ENCODE measurements around the gene SLC26A1.
"Not testable (repeated sequence)": the region's sequence is repeated elsewhere in the genome, so short reads cannot be mapped to it uniquely, and the experiment has no call there.

Gene SLC26A1

DNA sequence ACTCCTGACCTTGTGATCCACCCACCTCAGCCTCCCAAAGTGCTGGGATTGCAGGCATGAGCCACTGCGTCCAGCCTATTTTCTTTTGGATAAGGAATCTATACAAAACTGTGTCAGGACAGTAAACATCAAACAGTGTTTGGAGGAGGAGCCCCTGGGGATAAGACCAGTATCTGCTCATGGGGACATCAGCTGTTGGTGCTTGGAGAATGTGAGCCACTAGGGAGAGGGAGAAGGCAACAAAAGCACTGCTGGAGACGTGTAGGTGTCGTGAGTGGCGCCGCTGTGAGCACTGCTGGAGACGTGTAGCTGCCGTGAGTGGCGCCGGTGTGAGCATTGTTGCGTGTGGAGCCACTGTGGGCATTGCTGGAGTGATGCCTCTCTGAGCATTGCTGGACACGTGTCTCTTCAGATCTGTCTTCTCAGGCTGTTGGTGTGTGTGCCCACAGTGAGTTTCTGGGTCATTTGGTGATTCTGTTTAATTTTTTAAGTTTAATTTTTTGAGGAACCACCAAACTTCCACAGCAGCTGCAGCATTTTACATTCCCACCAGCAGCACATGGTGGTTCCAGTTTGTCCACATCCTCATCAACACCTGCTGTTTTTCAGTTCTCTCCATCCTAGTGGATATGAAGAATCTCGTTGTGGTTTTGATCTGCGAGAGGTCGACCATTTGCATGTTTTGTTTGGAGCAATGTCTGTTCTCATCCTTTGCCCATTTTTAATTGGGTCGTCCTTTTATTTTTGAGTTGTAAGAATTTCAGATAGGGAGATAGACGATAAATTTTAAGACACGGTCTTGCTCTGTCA, 38.8 kb downstream of the SLC26A1 start:
- DNase-seq (ENCODE audit: low read depth): no peak

DNA sequence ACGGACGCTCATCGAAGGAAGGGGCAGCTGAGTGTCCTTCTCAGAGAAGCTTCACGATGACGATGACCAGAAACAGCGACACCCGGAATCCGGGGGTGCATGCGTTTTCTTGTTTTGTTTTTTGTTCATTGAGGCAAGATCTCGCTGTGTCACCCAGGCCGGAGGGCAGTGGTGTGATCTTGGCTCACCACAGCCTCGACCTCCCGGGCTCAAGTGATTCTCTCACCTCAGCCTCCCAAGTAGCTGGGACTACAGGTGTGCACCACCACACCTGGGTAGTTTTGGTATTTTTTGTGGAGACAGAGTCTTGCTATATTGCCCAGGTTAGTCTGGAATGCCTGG, 39.7 kb downstream of the SLC26A1 start:
- DNase-seq (ENCODE audit: low read depth): no peak

DNA sequence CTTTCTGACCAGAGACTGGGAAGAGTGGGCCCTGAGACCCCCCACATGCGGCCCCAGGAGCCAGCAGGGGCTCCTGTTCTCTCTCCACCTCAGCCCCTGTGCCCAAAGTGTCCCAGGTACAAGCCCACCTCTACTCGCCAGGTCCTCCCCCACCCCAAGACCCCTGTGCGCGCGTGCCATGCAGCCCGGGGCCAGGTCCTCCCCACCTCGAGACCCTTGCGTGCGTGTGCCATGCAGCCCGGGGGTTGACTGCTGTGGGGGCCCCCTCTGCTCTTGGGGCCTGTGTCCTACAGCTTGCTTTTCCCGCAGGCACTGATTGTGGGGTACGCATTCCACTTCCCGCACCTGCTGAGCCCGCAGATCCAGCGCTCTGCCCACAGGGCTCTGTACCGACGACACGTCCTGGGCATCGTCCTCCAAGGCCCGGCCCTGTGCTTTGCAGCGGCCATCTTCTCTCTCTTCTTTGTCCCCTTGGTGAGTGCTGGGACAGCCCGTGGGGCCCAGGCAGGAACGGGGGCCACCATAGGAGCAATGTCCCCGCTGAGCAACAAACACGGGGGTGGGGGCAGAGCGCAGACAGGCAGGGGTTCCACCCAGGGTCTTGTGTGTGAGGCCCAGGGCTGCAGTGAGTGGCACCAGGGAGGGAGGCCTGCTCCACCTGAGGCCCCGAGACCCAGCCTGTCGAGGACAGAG, 40.2 kb downstream of the SLC26A1 start:
- no peak for DNase-seq (ENCODE audit: low read depth)

DNA sequence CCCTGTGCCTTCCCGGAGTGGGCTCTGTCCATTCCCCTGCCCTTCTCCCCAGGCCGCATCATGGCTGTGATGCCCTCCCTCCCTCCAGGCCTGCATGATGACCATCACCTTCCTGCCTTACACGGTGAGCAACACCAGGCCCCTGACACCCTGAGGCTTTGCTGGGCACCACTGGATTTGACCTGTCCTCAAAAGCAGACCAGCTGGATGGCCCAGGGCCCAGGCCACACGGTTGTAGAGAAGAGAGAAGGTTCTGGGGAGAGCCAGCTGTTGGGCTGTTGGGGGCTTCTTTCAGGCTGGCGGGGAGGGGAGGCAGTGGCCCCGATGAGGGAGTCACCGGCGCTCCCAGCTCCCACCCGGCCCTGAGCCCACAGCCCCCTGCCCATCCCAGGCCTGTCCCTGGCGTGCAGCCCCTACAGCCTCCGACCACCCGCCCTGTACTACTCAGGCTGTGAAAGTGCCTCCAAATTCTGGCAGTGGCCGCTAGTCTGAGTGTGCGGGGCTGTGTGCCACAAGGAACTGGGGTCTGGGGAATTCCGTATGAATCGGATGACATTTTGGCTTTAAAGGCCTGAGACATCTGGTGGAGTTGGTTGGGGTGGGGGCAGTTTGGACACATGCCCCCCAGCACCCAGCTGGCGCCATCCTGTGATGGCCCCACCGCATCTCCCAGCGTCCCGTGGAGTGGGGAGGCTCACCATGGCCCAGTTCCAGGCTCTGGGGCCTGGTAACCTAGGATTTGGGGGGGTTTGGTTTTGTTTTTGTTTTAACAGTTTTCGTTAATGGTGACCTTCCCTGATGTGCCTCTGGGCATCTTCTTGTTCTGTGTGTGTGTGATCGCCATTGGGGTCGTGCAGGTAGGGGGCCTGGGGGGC, 41.4 kb downstream of the SLC26A1 start:
- DNase-seq (ENCODE audit: low read depth): no peak

DNA sequence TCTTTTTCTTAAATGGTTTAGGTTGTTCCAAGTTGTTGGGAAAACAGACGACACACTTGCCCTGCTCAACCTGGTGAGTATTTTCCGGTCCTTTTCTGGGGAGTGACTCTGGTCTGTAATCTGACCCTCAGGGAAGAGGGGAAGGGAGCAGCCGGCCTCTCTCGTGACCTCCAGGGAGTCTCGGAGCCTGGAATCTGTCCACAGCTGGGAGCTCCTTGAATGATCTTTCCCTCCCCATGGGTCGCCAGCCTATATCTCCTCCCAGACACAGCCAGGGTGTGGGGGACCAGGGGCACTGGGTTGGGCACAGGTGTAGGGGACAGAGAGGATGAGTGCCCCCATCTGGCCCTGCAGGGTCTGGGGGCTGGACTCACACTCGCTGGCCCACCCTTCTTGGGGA, 42.0 kb downstream of the SLC26A1 start:
- no peak for DNase-seq (ENCODE audit: low read depth)

DNA sequence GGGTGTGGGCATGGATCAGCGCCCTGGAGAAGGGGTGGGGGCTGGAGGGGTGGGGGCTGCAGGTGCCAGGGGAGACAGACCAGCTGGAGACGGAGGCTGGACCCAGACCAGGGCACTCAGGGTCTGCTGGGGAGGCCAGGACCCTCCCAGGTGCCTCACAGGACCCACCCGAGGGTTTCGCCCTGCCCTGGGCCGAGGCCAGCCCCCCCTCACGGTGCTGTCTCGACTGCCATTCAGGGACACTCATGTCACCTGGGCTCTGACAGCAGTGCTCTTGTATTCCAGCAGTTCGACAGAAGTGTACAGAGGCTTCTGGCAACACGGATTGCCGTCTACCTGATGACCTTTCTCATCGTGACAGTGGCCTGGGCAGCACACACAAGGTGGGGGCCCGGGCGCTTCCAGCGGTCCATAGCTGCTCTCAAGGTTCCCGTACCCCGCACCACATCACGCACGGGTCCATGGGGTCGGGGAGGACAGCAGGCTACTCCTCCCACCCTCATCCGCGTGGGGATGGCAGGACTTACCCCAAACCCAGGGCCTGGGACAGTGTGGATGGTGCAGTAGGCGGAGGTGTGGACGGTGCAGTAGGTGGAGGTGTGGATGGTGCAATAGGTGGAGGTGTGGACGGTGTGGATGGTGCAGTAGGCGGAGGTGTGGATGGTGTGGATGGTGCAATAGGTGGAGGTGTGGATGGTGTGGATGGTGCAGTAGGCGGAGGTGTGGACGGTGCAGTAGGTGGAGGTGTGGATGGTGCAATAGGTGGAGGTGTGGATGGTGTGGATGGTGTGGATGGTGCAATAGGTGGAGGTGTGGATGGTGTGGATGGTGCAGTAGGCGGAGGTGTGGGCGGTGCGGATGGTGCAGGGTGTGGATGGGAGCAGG, 42.8 kb downstream of the SLC26A1 start:
- DNase-seq (ENCODE audit: low read depth): no peak

DNA sequence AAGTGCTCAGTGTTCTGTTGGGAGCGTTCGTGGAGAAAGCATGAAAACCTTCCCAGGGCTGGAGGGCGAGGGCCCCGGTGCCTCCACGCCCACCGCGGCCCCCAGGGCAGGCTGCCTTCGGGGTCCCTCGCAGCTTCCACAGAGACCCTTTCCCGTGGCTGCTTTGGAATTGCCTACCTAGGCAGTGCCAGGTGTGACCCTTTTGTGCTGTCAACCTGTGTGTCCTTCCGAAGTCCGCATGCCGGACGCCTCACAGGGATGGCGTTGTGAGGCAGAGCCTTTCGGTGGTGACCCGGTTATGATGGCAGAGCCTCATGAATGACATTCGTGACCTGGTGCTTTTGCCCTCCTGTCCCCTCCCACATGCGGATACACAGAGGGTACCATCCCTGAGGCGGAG, 43.5 kb downstream of the SLC26A1 start:
- DNase-seq (ENCODE audit: low read depth): no peak

DNA sequence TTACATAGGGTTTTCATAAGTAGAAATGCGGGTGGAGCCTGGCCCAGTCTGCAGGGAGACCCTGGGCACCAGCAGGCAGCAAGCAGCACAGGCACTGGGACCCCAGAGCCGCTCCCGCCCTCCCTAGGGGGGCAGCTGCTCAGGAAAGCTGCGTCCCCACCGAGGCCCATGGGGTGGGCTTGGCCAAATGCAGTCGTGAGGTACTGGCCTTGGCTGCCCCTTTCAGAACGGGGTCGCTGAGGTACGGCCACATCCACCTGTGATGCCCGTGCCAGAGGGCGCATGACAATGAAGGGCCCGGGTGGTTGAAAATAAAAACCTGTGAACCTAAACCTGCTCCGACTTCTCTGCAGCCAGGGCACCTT, 44.3 kb downstream of the SLC26A1 start:
- DNase-seq (ENCODE audit: low read depth): no peak

DNA sequence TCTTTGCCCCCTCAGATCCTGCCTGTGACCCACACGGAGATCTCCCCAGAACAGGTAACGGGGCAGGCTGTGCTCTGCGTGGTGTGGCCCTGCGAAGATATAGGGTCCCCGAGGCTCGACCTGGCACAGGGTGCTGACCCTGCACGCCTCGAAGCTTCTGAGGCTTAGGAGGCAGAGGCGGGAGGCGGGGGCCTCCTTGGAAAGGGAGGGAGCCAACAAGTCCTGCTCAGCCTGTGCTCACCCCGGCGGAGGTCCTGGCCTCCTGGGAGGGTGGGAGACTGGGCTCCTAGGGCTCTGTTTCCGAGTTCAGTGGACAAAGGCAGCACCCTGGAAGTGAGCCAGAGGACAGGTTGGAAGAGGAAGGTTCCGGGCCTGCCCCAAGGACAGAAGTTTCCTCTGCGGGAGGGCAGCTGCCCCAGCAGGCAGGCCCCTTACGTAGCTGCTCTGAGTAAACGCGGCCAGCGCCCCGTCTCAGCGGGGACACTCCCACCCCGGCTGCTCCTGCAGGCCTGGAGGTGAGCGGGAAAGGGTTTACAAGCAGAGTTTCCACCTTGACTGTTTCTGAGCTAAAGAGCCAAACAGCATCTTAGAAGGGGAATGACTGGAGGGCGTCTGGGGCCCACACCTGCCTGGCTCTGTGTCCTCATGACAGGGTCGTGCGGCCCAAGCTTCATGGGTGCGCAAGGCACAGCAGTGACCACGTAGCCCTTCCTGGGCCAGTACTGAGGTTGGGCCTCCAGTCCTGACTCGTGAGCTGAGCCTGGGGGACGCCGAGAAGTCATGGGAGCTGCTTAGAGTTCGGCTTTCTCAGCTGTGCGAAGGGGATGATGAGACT, 44.9 kb downstream of the SLC26A1 start:
- DNase-seq (ENCODE audit: low read depth): no peak

DNA sequence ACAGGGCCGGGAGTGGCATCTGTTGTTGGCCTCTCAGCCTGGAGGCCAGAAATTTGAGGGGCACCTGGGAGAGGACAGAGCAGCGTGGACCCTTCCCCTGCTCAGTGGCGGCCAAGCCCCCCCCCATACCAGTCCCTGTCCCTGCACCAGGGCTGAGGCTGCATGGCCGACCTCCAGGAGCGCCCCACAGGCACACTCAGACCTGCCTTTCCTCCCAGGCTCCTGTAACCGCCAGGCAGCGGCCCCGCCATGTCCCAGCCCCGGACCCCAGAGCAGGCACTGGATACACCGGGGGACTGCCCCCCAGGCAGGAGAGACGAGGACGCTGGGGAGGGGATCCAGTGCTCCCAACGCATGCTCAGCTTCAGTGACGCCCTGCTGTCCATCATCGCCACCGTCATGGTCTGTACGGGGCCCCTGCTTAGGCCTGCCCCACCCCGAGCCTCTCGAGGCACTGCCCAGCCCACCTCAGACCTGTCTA, 45.7 kb downstream of the SLC26A1 start:
- no peak for DNase-seq (ENCODE audit: low read depth)

DNA sequence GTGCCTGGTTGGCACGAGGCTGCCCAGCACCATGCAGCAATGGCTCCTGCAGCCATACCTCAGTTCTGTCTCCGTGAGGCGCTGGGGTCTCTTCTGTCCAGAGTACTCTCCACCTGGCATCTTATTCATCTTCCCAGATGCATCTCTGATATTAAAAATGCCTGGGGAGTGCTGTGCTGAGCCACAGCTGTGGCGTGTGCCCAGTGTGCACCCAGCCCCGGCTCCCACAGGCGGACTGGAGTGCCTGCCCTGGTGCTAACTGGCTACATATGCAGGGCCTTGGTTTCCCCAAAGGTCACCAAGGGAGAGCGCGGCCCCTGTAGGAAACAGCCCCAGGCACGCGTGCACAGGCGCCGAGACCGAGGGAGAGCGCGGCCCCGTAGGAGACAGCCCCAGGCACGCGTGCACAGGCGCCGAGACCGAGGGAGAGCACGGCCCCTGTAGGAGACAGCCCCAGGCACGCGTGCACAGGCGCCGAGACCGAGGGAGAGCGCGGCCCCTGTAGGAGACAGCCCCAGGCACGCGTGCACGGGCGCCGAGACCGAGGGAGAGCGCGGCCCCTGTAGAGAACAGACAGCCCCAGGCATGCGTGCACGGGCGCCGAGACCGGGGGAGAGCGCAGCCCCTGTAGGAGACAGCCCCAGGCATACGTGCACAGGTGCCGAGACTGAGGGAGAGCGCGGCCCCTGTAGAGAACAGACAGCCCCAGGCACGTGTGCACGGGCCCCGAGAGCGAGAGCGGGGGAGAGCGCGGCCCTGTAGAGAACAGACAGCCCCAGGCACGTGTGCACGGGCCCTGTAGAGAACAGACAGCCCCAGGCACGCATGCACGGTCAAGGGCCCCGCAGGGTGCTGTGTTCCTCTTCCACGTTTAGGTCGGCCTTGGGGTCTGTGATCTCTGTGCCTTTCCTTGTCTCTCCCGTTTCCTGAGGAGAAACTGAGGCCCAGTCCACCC, 46.4 kb downstream of the SLC26A1 start:
- DNase-seq (ENCODE audit: low read depth): no peak

DNA sequence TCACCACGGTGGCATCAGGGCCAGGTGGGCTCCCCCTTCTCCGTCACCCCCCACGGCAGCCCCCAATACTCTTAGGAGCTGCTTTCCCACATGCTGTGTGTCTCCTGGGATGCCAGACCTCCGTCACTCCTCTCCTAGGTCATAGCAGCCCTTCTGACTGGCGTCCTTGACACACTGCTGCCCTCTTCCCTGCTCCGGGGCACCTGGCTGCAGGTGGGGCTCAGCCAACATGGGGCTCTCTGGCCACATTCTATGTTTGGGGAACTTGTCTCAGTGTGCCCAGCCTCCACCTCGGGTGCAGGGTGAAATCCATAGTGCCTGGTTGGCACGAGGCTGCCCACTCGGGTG, 47.1 kb downstream of the SLC26A1 start:
- no peak for DNase-seq (ENCODE audit: low read depth)

DNA sequence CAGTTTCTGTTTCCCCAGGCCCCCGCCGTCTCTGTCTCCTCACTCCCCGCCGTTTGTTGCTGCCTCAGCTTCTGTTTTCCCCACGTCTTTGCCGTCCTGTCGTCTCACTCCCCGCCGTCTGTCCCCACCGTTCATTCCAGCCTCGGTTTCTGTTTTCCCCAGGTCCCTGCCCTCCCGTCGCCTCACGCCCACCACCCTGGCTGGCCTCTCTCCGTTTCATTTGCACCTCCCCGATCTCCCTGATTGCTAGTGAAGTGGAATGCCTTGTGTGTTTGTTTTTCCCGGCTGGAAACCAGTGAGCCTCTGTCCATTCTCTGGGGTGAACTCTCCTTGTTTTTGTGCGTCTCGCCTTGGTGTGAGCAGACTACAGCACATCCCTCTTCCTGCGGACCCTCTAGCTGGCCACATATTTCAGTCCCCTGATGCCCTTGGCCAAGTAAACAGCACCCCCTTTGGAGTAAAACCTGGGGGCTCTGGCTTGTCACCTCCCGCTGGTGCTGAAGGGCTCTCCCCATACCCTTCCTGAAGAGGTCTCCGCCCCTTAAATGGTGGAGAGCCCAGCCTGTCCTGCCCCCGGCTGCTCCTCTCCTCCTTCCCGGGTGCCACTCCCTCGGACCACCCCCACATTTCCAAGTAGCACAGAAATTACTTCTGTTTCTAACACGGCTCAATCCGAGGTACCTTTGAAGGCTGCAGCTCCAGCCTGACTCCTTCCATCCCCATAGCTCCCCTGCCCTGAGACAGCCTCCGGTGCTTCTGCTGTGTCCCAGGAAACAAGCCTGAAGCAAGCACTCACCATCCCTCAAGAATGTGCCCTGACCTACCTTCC, 47.7 kb downstream of the SLC26A1 start:
- DNase-seq (ENCODE audit: low read depth): no peak

DNA sequence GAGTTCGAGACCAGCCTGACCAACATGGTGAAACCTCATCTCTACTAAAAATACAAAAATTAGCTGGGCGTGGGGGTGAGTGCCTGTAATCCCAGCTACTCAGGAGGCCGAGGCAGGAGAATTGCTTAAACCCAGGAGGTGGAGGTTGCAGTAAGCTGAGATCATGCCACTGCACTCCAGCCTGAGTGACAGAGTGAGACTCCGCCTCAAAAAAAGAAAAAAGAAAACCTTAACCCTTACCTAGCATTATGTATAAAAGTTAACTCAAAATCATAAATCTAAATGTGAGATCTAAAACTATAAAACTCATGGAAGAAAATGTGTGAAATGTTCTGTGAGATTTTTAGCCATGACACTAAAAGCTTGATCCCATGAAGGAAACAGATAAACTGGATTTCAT, 53.7 kb downstream of the SLC26A1 start:
- not testable (repeated sequence) for DNase-seq (ENCODE audit: low read depth)

All from fibroblast of the conjunctiva (primary cell).